HepG2 (cell line): Measurements from ENCODE around the gene CEL.

Experiments
- ATF1 ChIP-seq: IDR thresholded peaks from 2 replicates; pipeline ENCODE4 v1.6.1; 2016; ENCODE audit warnings: mild to moderate bottlenecking, control low read depth
- BORCS8-MEF2B ChIP-seq: sonication (generic); formaldehyde crosslinking; IDR thresholded peaks from 2 replicates; pipeline ENCODE4 v1.8.0; 2022; ENCODE audit warnings: mild to moderate bottlenecking, missing genetic modification reagents
- CTCF ChIP-seq: sonication (generic); formaldehyde crosslinking; IDR thresholded peaks from 2 replicates; pipeline ENCODE4 v1.5.0; 2020; ENCODE audit warnings: mild to moderate bottlenecking, missing genetic modification reagents, moderate library complexity
- EP300 ChIP-seq, 3 experiments: sonication (generic) in 1 of 3; formaldehyde crosslinking in 1 of 3; IDR thresholded peaks; 2 replicates each; pipeline versions ENCODE4 v1.5.1 to v1.6.1; 2011 to 2020; ENCODE audit warnings: low read depth in 2 of 3, low read length in 2 of 3, borderline replicate concordance in 1 of 3, improper control_type of control experiment in 1 of 3, mild to moderate bottlenecking in 1 of 3, missing genetic modification reagents in 1 of 3, moderate library complexity in 1 of 3
- MBD4 ChIP-seq: IDR thresholded peaks from 2 replicates; pipeline ENCODE4 v1.6.1; 2012; ENCODE audit warnings: low read length, inconsistent platforms, borderline replicate concordance
- MEIS2 ChIP-seq: sonication (generic); formaldehyde crosslinking; IDR thresholded peaks from 2 replicates; pipeline ENCODE4 v1.9.0; 2021; ENCODE audit warnings: mild to moderate bottlenecking, missing genetic modification reagents
- NFE2L1 ChIP-seq: sonication (generic); formaldehyde crosslinking; IDR thresholded peaks from 2 replicates; pipeline ENCODE4 v1.4.0; 2020; ENCODE audit warnings: missing genetic modification reagents, mild to moderate bottlenecking, borderline replicate concordance
- POLR2A ChIP-seq, 2 experiments: IDR thresholded peaks; 2 replicates each; pipeline ENCODE4 v1.6.1; 2011; ENCODE audit warnings: low read depth in 2 of 2, low read length in 2 of 2, mild to moderate bottlenecking in 1 of 2, moderate library complexity in 1 of 2; ENCODE audit not compliant: insufficient read depth in 1 of 2
- POLR2AphosphoS5 ChIP-seq: IDR thresholded peaks from 2 replicates; pipeline ENCODE4 v1.6.1; 2012; ENCODE audit warnings: low read depth, low read length
- ZBTB7A ChIP-seq: sonication (generic); formaldehyde crosslinking; IDR thresholded peaks from 2 replicates; pipeline ENCODE4 v1.8.0; 2022; ENCODE audit warnings: mild to moderate bottlenecking, missing genetic modification reagents
- ZNF788 ChIP-seq: sonication (generic); formaldehyde crosslinking; IDR thresholded peaks from 2 replicates; pipeline ENCODE4 v1.5.0; 2020; ENCODE audit warnings: mild to moderate bottlenecking, missing genetic modification reagents, borderline replicate concordance
- TF ChIP-seq, protein P1 (sequence below): IDR thresholded peaks from 2 replicates; pipeline ENCODE4 v1.6.1; 2016

DNA sequence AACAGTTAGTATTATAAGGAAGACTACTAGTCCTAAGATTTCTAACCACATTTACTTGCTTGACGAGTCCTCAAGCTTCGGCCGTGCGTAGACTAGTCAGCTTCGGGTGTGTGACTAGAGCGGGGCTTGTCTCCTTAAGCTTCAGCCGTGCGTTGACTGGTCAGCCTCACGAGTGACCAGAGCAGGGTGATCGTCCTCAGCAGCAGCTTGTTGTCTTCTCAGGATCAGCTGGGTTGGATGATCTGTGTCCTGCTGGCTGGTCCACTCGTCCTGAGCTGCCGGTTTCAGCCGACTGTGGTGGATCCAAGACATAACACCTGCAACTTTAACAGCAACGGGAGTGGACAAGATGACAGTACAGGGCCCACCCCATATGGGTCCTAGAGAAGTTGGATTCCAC, 16.7 kb downstream of the CEL start:
- TF ChIP-seq NFE2L1 (CRISPR knock-in tag) = no peak
- TF ChIP-seq POLR2A (IDR thresholded peaks at IDR 0.05; ENCODE audit: insufficient read depth in 1 of 2, low read depth in 2 of 2, low read length in 2 of 2) = no peak
- TF ChIP-seq BORCS8-MEF2B (CRISPR knock-in tag) = no peak
- TF ChIP-seq POLR2AphosphoS5 = no peak
- TF ChIP-seq, protein P1, sequence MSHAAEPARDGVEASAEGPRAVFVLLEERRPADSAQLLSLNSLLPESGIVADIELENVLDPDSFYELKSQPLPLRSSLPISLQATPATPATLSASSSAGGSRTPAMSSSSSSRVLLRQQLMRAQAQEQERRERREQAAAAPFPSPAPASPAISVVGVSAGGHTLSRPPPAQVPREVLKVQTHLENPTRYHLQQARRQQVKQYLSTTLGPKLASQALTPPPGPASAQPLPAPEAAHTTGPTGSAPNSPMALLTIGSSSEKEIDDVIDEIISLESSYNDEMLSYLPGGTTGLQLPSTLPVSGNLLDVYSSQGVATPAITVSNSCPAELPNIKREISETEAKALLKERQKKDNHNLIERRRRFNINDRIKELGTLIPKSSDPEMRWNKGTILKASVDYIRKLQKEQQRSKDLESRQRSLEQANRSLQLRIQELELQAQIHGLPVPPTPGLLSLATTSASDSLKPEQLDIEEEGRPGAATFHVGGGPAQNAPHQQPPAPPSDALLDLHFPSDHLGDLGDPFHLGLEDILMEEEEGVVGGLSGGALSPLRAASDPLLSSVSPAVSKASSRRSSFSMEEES (CRISPR knock-in tag) = no peak
- no peak for TF ChIP-seq ZNF788 (CRISPR knock-in tag)
- TF ChIP-seq MEIS2 (CRISPR knock-in tag) = no peak
- no peak for TF ChIP-seq MBD4
- TF ChIP-seq ATF1 (CRISPR knock-in tag) = no peak
- TF ChIP-seq ZBTB7A (CRISPR knock-in tag) = no peak
- TF ChIP-seq CTCF (CRISPR knock-in tag) = no peak
- TF ChIP-seq EP300 (IDR thresholded peaks at IDR 0.05; ENCODE audit: low read depth in 2 of 2, low read length in 2 of 2) = no peak
- TF ChIP-seq EP300 (CRISPR knock-in tag; IDR thresholded peaks at IDR 0.05; ENCODE audit: borderline replicate concordance) = no peak
